Colonic mucosa (tissue), 4 donors: ENCODE measurements around the gene FAM53A. TPM values are rescaled to one million over a fixed set of nuclear protein-coding genes. Genes with fewer than 3 reads are reported as not detected.

ENCODE experiments used
- DNase-seq: peaks from one replicate; pipeline ENCODE4 v3.0.0-alpha.2; 2020
- H3K27ac ChIP-seq: fragments of 200-600 bp; one replicate; pipeline ENCODE4 v1.8.0; 2021
- H3K27me3 ChIP-seq: fragments of 200-600 bp; one replicate; pipeline ENCODE4 v1.8.0; 2021
- H3K36me3 ChIP-seq: fragments of 200-600 bp; one replicate; pipeline ENCODE4 v1.8.0; 2021
- H3K4me1 ChIP-seq: fragments of 200-600 bp; one replicate; pipeline ENCODE4 v1.8.0; 2021; ENCODE audit warnings: mild to moderate bottlenecking
- H3K4me3 ChIP-seq: fragments of 200-600 bp; one replicate; pipeline ENCODE4 v1.8.0; 2021
- H3K9ac ChIP-seq, 2 donors: one replicate each; pipeline ENCODE4 v1.7.0; 2013; ENCODE audit warnings: control low read depth in 2 of 2, low read depth in 2 of 2, low read length in 2 of 2
- H3K9me3 ChIP-seq: fragments of 200-600 bp; one replicate; pipeline ENCODE4 v1.8.0; 2021
- CTCF ChIP-seq: fragments of 200-600 bp; IDR thresholded peaks from one replicate; pipeline ENCODE4 v1.8.0; 2022; ENCODE audit warnings: antibody characterized with exemption, mild to moderate bottlenecking
- intact Hi-C: fragments of 100-400 bp; cut with DNase I; formaldehyde crosslinking; loops from one replicate; pipeline ENCODE4 v1.14.1; 2022
- total RNA-seq, 2 donors: library from RNA; stranded (reverse); fragmentation: NEBNext Ultra II Directional in 1 of 2; extraction: Animal tissue kit (Norgen Biotek cat#: 25700) in 1 of 2; gene quantifications; one replicate each; pipeline ENCODE4 v1.2.1, GENCODE V29; 2021
- donor health status: healthy.
- donor health status: DM: no; HTN: no; CAD: no.
- donor health status: DM: no; HTN: no; CAD: no.

FAM53A gene
- total RNA-seq, 2 donors from 2014 or later = 0.86 to 1.5 TPM

DNA sequence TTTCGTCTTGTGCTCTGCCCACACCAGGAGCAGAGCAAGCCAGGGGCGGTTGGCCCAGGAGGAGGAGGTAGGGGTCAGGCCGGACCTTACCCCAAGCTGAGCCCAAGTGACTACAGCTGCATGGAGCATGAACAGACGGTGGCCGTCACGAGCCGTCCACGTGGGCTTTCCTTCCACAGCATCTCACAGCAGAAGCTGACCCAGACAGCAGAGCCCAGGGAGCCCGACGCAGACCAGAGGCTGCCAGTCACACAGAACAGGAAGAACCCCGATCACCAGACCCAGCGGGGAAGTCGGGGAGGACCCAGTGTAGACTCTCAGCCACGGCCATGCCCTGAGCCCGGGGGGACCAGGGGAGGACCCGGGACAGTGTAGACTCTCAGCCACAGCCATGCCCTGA is 58.0 kb downstream of the FAM53A start:
- H3K4me1 ChIP-seq = no peaks in the 10 kb centered on the region
- no peak overlapping the region for H3K27ac ChIP-seq
- no peaks in the 10 kb centered on the region for H3K27me3 ChIP-seq
- H3K9me3 ChIP-seq = no peaks in the 10 kb centered on the region
- TF ChIP-seq CTCF = no peak
- intact Hi-C loops = loop anchor here (5.0 kb wide), 1 partner anchor 269 kb away; no protein-coding TSS in a partner anchor
- no peak overlapping the region for H3K9ac ChIP-seq
- H3K36me3 ChIP-seq = no peaks in the 10 kb centered on the region
- no peak for DNase-seq
- no peak overlapping the region for H3K4me3 ChIP-seq

GRCh38 chr4:1625600-1626138 is 58.4 kb downstream of the FAM53A start:
- no peak overlapping the region for H3K9ac ChIP-seq
- intact Hi-C loops = loop anchor here (5.0 kb wide), 1 partner anchor 268 kb away; no protein-coding TSS in a partner anchor
- DNase-seq = no peak
- no peaks in the 10 kb centered on the region for H3K4me1 ChIP-seq
- H3K9me3 ChIP-seq = no peaks in the 10 kb centered on the region
- no peaks in the 10 kb centered on the region for H3K36me3 ChIP-seq
- H3K27me3 ChIP-seq = no peaks in the 10 kb centered on the region
- no peak for TF ChIP-seq CTCF
- no peak overlapping the region for H3K4me3 ChIP-seq
- H3K27ac ChIP-seq = no peak overlapping the region

DNA sequence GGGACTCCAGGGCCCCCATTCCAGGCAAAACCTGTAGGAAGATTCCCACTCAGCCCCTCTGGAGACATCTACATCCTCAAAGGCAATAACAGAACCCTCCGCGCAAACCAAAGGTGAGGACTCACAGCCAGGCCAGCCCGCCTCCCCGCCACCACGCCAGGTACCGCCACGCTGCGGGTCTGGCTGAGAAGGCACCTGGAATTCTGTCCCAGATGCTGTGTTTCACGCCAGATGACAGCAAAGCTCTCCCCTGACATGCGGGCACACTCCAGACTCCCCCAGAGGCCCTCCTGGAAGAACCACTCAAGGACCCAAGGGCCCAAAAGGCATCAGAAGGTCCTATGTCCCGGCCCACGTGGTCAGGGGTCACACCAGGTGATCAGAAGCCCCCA is 59.6 kb downstream of the FAM53A start:
- intact Hi-C loops = no loop called here
- no peak for DNase-seq
- Histone ChIP-seq H3K27me3 (no peaks in the 10 kb centered on the region), H3K36me3 (no peaks in the 10 kb centered on the region), H3K4me3 (no peak overlapping the region), H3K27ac (no peak overlapping the region), H3K9me3 (no peaks in the 10 kb centered on the region), H3K9ac (no peak overlapping the region), H3K4me1 (no peaks in the 10 kb centered on the region)
- no peak for TF ChIP-seq CTCF

GRCh38 chr4:1623821-1624518 is 60.1 kb downstream of the FAM53A start:
- no peak for TF ChIP-seq CTCF
- Histone ChIP-seq H3K36me3 (no peaks in the 10 kb centered on the region), H3K27me3 (no peaks in the 10 kb centered on the region), H3K27ac (no peak overlapping the region), H3K4me1 (no peaks in the 10 kb centered on the region), H3K4me3 (no peak overlapping the region), H3K9ac (no peak overlapping the region), H3K9me3 (no peaks in the 10 kb centered on the region)
- no peak for DNase-seq
- intact Hi-C loops = no loop called here

DNA sequence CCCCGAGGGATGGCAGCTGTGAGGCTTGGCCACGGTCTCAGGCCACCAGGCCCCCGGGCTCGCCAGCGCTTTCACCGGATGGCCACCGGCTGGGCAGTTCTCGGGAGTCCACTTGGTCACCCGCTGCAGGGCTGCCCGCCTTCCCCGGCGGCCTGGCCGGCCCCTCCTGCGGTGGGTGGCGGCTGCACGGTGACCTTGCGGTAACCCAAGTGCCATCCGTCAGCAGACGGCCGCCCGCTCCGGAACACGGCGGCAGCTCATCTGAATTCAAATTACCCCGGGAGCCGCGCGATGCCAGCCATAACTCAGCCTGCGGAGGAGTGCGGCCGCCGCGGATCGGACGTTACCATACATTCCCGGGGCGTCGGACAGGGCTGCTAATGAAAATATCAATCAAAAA is 60.7 kb downstream of the FAM53A start:
- intact Hi-C loops = no loop called here

More for the DNA sequence above, 60.7 kb downstream of the FAM53A start:
- Histone ChIP-seq H3K36me3 (no peaks in the 10 kb centered on the region), H3K4me3 (no peak overlapping the region), H3K27me3 (no peaks in the 10 kb centered on the region), H3K27ac (no peak overlapping the region), H3K9ac (no peak overlapping the region), H3K4me1 (no peaks in the 10 kb centered on the region), H3K9me3 (no peaks in the 10 kb centered on the region)
- no peak for TF ChIP-seq CTCF
- no peak for DNase-seq
